Osteocyte (in vitro differentiated cells): Measurements from ENCODE around the gene PANK4. TPM values are rescaled to one million over a fixed set of nuclear protein-coding genes. Genes with fewer than 3 reads are reported as not detected.

ENCODE experiments used
- DNase-seq: peaks from one replicate; pipeline ENCODE4 v3.0.0; 2021; ENCODE audit warnings: mixed read lengths; ENCODE audit not compliant: unreplicated experiment; ENCODE audit errors: extremely low spot score
- H3K27ac Mint-ChIP-seq: one replicate; pipeline ENCODE4 v1.8.0; 2021; ENCODE audit warnings: mild to moderate bottlenecking, mixed read lengths; ENCODE audit not compliant: unreplicated experiment
- H3K27me3 Mint-ChIP-seq: one replicate; pipeline ENCODE4 v1.8.0; 2021; ENCODE audit warnings: mixed read lengths; ENCODE audit not compliant: unreplicated experiment
- H3K36me3 Mint-ChIP-seq: one replicate; pipeline ENCODE4 v1.8.0; 2021; ENCODE audit warnings: mixed read lengths; ENCODE audit not compliant: unreplicated experiment
- H3K4me1 Mint-ChIP-seq: one replicate; pipeline ENCODE4 v1.8.0; 2021; ENCODE audit warnings: mixed read lengths; ENCODE audit not compliant: unreplicated experiment
- H3K4me3 Mint-ChIP-seq: one replicate; pipeline ENCODE4 v1.8.0; 2021; ENCODE audit warnings: mild to moderate bottlenecking, moderate library complexity, mixed read lengths; ENCODE audit not compliant: unreplicated experiment
- H3K9me3 Mint-ChIP-seq: one replicate; pipeline ENCODE4 v1.8.0; 2021; ENCODE audit warnings: mixed read lengths; ENCODE audit not compliant: unreplicated experiment
- total RNA-seq: library from RNA; stranded (reverse); gene quantifications from 2 replicates; pipeline ENCODE4 v1.2.1, GENCODE V29; 2021
- TF ChIP-seq, protein P1 (sequence below): fragments of 200-600 bp; sonication (generic); IDR thresholded peaks from 2 replicates; pipeline ENCODE4 v1.5.0; 2021; ENCODE audit warnings: antibody characterized with exemption, mild to moderate bottlenecking, moderate library complexity

The PANK4 gene
- total RNA-seq, 1 donor from 2014 or later: 34.4 TPM

DNA sequence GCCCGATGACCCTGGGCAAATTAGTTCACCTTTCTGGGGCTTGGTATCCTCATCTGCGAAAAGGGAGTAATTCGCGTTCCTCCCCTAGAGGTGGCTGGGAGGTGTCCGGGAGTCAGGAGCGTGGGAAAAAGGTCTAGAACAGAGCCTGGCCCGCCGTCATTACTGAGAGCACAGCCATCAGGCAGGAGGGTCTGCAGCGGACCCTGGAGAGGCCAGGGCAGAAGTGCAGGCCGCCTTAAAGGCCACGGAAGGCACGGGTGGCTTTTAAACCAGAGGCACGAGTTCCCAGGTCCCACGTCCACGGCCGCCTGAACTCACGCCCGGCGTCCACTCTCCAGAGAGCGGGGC lies 850 bp downstream of the PANK4 start:
- TF ChIP-seq, protein P1, sequence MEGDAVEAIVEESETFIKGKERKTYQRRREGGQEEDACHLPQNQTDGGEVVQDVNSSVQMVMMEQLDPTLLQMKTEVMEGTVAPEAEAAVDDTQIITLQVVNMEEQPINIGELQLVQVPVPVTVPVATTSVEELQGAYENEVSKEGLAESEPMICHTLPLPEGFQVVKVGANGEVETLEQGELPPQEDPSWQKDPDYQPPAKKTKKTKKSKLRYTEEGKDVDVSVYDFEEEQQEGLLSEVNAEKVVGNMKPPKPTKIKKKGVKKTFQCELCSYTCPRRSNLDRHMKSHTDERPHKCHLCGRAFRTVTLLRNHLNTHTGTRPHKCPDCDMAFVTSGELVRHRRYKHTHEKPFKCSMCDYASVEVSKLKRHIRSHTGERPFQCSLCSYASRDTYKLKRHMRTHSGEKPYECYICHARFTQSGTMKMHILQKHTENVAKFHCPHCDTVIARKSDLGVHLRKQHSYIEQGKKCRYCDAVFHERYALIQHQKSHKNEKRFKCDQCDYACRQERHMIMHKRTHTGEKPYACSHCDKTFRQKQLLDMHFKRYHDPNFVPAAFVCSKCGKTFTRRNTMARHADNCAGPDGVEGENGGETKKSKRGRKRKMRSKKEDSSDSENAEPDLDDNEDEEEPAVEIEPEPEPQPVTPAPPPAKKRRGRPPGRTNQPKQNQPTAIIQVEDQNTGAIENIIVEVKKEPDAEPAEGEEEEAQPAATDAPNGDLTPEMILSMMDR: no peak
- Mint-ChIP-seq H3K4me3 (peak overlapping the region; percentile 87), H3K36me3 (peaks cover 7% of the 10 kb centered on the region), H3K27ac (peak overlapping the region; percentile 56), H3K4me1 (peaks cover 42% of the 10 kb centered on the region), H3K9me3 (no peaks in the 10 kb centered on the region), H3K27me3 (no peaks in the 10 kb centered on the region)
- no peak for DNase-seq

DNA sequence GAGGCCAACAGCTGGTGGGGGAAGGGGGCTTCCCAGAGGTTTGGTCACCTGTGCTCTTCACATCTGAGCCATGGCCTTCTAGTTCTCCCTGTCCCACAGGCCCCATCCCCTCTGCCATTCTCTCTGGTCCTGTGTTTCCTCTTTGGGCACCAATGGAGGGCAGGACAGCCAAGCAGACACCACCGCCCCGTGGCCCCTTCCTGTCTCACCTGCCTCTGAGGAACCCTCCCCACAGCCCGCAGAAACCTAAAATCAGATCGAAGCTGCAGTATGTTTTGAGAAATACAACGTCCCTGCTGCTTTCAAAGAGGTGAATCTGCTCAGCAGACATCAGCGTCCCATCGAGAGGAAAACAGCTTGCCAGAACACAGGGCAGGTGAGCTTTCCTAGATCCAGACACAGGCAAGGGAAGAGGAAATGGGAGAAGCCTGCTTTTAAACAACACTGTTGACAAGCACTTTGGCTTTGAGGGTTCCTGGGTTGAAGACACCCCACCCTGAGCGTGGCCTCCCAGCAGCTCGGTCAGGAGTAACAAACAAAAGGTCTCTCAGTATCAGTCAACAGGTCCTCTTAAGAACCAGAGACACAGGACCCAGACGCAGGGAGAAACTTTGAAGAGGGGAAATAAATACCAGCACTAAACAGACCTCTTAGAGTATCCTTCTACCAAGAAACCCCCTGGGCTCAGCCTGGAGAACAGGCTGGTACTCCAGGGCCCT lies 2.3 kb downstream of the PANK4 start:
- H3K27me3 Mint-ChIP-seq: no peaks in the 10 kb centered on the region
- peak overlapping the region; percentile 15 for H3K27ac Mint-ChIP-seq
- H3K9me3 Mint-ChIP-seq: no peaks in the 10 kb centered on the region
- DNase-seq: no peak
- H3K4me3 Mint-ChIP-seq: peak overlapping the region; percentile 87
- peaks cover 8% of the 10 kb centered on the region for H3K36me3 Mint-ChIP-seq
- TF ChIP-seq, protein P1: no peak
- H3K4me1 Mint-ChIP-seq: peaks cover 41% of the 10 kb centered on the region

DNA sequence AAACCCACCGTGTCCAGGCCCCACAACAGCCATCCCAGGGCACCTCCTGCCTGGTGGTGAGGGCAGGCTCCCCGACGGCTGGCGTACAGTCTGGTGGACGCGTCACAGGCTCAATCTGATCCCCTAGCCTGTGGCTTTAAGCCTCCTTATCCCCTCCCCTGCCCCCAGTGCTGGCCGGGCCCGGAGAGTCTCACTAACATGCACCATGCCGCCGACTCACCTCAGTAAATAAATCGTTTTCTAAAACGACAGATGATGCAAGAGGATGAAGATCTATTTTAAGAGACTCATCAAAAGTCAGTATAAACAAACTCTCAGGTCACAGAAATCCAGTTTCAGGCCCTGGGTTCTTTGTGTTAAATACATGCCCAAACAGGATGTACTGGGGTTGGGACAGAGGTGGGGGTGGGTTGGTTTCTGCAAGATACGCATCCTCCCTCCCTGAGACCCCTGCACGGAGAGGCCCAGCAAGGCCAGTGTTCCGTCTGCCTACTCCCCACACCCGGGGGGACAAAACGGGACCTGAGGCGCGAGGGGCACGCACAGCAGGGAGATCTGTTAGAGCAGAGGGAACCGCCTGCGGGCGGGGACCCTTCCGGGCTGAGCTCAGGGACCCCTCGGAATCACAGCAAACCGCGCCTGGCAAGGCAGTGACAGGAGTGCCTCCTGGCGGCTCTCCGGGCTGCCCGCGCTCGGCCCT lies 3.1 kb downstream of the PANK4 start:
- Mint-ChIP-seq H3K4me1 (peaks cover 35% of the 10 kb centered on the region), H3K4me3 (no peak overlapping the region)
- no peak for DNase-seq

DNA sequence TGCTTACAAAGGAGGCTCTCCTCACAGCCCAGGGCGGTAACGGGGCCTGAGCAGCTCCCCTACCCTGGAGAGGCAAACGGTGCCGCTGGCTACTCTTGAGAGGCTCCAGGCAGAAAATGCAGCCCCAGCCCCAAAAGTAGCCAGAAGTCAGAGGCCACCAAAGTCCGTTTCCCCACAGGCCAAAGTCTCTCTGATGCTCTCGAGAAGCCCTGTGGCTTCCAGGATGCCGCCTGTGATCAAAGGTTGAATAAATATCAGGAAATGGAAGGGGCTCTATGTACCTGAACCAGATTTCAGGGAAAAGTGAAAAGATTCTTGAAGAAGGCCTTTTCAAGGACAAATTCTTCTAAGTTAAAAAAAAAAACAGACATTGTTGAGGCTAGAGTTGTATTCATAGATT lies 4.2 kb downstream of the PANK4 start:
- no peaks in the 10 kb centered on the region for H3K27me3 Mint-ChIP-seq
- no peak overlapping the region for H3K27ac Mint-ChIP-seq
- no peak overlapping the region for H3K4me3 Mint-ChIP-seq
- H3K9me3 Mint-ChIP-seq: no peaks in the 10 kb centered on the region
- H3K4me1 Mint-ChIP-seq: peaks cover 26% of the 10 kb centered on the region
- no peak for DNase-seq
- peaks cover 21% of the 10 kb centered on the region for H3K36me3 Mint-ChIP-seq
- TF ChIP-seq, protein P1: no peak

More for the DNA sequence above, 3.1 kb downstream of the PANK4 start:
- no peaks in the 10 kb centered on the region for H3K9me3 Mint-ChIP-seq
- TF ChIP-seq, protein P1: no peak
- H3K36me3 Mint-ChIP-seq: peaks cover 15% of the 10 kb centered on the region
- peak overlapping the region; percentile 12 for H3K27ac Mint-ChIP-seq
- H3K27me3 Mint-ChIP-seq: no peaks in the 10 kb centered on the region

DNA sequence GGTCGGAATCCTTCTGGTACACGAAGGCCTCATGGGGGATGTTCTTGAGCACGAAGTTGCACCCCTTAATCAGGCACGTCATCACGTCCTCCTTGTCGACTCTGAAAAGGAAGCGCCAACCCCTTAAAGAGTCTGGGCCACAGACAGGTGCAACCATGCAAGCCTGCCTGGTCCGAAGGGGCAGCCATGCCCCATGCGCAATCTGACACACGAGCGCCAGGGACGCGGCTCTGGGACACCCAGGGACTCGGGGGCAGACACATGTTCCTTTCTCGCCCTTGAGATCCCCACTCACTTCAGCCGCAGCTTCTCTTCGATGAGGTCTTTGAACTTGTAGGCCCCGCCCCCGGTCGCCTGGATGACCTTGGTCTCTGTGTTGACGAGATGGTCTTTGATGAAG lies 5.6 kb downstream of the PANK4 start:
- H3K36me3 Mint-ChIP-seq: peaks cover 23% of the 10 kb centered on the region
- no peaks in the 10 kb centered on the region for H3K9me3 Mint-ChIP-seq
- no peaks in the 10 kb centered on the region for H3K27me3 Mint-ChIP-seq
- TF ChIP-seq, protein P1: no peak
- H3K4me3 Mint-ChIP-seq: no peak overlapping the region
- H3K4me1 Mint-ChIP-seq: peaks cover 20% of the 10 kb centered on the region
- H3K27ac Mint-ChIP-seq: no peak overlapping the region
- no peak for DNase-seq
